RKO (cell line): ENCODE results near the gene VARS2.
A peak's percentile ranks its signal among the peaks of the same experiment; 100 is the strongest.

Experiments used
- DNase-seq: peaks from one replicate; pipeline ENCODE4 v3.0.0-alpha.2; 2016; ENCODE audit warnings: low spot score

The VARS2 gene

DNA sequence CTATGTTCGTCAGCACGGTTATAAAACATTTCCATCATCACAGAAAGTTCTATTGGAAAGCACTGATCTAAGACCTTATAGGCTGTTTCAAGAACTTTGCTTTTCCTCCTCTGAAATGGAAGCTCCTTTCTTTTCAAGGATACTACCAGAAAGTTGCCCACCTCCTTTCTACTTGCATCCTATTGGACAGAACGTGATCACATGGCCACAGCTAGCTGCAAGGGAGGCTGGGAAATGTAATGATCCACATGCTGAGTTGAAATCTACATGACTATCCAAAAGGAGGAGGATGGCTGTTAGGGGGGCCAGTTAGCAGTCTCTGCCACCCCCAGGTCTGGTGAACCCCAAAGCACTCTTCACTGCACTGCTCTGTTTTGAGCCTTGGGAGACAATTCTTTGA is 14.6 kb downstream of the VARS2 start:
- no peak for DNase-seq

DNA sequence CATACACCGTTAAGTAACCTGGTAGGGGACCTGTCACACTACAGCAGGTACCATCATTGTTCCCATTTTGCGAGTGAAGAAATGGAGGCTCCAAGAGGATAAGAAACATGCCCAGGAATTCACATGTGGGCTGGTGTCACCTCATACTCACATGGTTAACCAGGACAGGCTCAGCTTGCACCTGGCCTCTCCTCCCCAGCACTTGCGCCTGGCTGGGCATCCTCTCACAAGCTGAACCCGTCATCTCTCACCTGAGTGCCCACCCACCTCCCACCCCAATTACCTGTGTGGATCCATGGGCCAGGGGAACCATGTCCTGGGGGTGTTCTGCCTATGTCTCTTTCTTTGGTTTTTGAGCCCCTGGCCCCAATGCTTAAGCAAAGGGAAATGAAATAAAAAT is 16.5 kb downstream of the VARS2 start:
- DNase-seq, result no peak

- DNase-seq, result no peak
Measured at GRCh38 chr6:30931272-30931671, 17.2 kb downstream of the VARS2 start.

- DNase-seq, result no peak
Measured at GRCh38 chr6:30931969-30932645, 18.1 kb downstream of the VARS2 start, which contains the start of gene SFTA2. Gene SFTA2 (minus strand): TSS chr6:30932170. CDS start chr6:30932096, 74 bp downstream.

GRCh38 chr6:30932665-30933365 is 18.8 kb downstream of the VARS2 start:
- DNase-seq, result no peak

DNA sequence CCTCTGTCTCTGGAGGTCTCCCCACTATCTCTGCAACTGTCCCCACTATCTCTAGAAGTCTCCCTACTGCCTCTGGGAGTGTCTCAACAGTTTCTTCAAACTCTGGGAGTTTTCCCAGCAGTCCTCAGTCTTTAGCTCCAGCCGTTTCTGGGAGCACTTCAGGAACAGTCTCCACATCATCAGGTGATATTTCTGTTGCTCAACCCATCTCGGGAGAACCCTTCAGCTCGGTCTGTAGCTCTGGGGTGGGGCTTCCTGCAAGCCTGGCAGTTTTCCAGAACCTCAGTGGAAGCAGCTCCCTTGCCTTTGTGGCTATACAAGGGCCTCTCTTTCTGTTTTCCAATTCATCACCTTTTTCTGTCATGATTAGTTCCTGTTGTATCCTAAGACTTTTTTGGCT is 21.0 kb downstream of the VARS2 start:
- no peak for DNase-seq

- DNase-seq, result no peak
Measured at GRCh38 chr6:30937265-30937664, 23.2 kb downstream of the VARS2 start.

DNA sequence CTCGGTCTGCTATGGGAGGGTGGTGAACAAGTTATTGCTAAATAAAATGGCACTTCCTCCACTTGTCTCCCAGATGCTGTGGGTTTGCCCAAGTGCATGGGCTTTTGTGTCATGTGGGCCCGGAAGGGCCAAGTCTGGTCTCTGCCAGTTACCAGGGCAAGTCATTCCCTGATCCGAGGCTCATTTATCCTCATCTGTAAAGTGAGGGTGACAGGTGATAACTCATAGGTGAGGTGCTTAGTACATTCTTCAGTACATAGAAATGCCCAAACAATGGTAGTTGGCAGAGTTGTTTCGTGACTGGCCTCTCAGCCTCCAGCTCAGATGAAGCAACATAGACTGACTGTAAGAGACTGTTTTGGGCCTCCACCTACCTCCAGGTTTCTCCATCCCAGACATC is 24.7 kb downstream of the VARS2 start:
- DNase-seq, result no peak

- no peak for DNase-seq
Measured at GRCh38 chr6:30939473-30939872, 25.4 kb downstream of the VARS2 start.

GRCh38 chr6:30940361-30940986 is 26.4 kb downstream of the VARS2 start, which contains the start of gene MUCL3:
Gene MUCL3 (plus strand): TSS chr6:30940973. CDS start chr6:30941000, 27 bp downstream.
- DNase-seq, result no peak

GRCh38 chr6:30942338-30943060 is 28.5 kb downstream of the VARS2 start:
- peak; percentile 80 for DNase-seq

DNA sequence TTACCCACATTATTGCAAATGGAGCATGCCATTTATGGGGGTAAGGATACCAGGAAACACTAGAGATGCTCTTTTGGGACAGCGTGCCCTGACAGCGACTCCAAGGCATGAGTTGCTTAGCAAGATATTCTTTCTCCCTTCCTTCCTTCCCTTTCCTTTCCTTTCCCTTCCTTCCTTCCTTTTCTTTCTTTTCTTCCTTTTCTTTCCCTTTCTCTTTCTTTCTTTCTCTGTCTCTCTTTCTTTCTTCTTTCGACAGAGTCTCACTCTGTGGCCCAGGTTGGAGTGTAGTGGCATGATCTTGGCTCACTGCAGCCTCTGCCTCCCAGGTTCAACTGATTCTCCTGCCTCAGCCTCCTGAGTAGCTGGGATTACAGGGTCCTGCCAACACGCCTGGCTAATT is 30.0 kb downstream of the VARS2 start:
- DNase-seq, result no peak

DNA sequence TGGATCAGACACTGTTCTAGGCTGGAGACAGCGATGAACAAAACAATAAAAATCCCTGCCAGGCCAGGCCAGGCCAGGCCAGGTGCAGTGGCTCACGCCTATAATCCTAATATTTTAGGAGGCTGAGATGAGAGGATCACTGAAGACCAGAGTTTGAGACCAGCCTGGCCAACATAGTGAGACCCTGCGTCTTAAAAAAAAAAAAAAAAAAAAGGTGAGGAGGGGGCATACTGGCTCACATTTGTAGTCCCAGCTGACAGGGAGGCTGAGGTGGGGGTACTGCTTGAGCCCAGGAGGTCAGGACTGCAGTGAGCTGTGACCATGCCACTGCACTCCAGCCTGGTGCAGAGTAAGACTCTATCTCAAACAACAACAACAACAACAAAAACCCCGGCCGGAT is 31.2 kb downstream of the VARS2 start:
- no peak for DNase-seq

- no peak for DNase-seq
Measured at GRCh38 chr6:30947231-30947630, 33.2 kb downstream of the VARS2 start.

GRCh38 chr6:30948811-30949210 is 34.8 kb downstream of the VARS2 start:
- DNase-seq, result no peak

- DNase-seq, result no peak
Measured at GRCh38 chr6:30951907-30952469, 38.0 kb downstream of the VARS2 start.

- no peak for DNase-seq
Measured at GRCh38 chr6:30954631-30955366, 40.8 kb downstream of the VARS2 start.

- no peak for DNase-seq
Measured at GRCh38 chr6:30955367-30956042, 41.5 kb downstream of the VARS2 start.

DNA sequence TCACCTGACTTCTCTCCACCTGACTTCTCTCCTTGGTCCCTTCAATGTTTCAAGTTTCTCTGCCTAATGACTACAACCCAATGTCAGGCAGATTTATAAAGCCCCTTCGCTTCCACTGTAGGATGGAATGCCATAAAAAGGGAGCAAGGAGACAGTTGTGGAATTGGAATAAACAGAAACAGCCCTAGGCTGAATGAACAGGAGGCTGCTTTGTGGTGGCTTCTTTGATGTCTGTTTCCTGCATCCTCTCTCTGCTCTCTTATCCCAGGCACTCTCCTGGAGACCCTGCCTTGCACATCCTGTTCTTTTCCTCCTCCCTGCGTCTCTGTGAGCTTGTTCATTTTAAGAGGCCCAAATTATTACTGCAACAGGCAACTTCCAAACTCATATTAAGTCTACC is 43.7 kb downstream of the VARS2 start:
- DNase-seq, result no peak

GRCh38 chr6:30960907-30961673 is 47.1 kb downstream of the VARS2 start:
- DNase-seq, result no peak
